ENCODE measurements around the gene BFSP2.
A peak's percentile ranks its signal among the peaks of the same experiment; 100 is the strongest.

Gene BFSP2

DNA sequence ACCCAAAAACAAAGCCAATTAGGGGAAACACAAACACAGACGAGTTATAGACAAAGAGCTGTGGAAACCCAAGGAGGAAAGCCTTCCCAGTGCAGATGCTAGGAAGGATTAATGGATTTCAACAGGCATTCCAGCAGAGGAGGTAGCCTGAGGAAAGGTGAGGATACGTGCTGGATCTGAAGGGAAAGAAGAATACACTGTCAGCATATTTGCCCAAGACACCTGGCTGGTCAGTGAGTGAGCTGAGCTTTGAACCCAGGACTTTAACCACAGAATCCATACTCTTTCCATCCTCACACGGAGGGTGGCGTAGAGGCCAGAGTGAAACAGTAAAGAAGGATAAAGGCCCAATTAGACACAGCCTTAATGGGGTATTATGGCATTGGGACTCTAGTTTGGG, 9.1 kb upstream of the BFSP2 start:
- TF ChIP-seq Cebpa-rat (IDR thresholded peaks at IDR 0.05), result no peak

DNA sequence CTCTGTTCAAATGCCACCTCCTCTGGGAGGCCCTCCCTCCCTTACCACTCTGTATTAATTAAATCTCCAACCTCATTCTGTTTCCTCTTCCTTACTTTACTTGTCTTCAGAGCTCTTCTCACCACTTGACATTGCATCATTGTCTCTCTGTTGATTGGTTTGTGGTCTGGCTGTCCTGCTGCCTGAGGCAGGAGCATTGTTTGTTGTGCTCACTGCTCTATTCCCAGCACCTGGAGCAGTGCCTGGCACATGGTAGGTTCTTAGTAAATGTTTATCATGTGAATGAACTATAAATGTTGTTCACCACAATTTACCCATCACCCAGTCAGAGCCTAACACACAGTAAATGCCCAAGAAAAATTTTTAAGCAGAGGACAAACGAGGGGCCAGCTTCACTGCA, 6.7 kb upstream of the BFSP2 start:
- no peak overlapping the region for H3K27ac ChIP-seq
- H3K4me1 ChIP-seq, result peaks cover 0 to 18% (median 9%) of the 10 kb centered on the region in 10 experiments; a peak in 12 of 20 replicates
- peaks cover 10 to 19% (median 13%) of the 10 kb centered on the region in 11 experiments; a peak in 21 of 22 replicates for H3K9me3 ChIP-seq (replicated peaks in 1 of 11)
- no peak overlapping the region for H3K9ac ChIP-seq
- H3K4me3 ChIP-seq, result no peak overlapping the region
- H3K27me3 ChIP-seq, result no peaks in the 10 kb centered on the region
- H3K4me2 ChIP-seq, result no peak overlapping the region
- H3K36me3 ChIP-seq, result no peaks in the 10 kb centered on the region
- H4K20me1 ChIP-seq, result no peaks in the 10 kb centered on the region
- TF ChIP-seq Cebpa-rat (IDR thresholded peaks at IDR 0.05), result no peak

More for the DNA sequence above, 9.1 kb upstream of the BFSP2 start:
- H3K4me1 ChIP-seq, result peaks cover 0 to 24% (median 16%) of the 10 kb centered on the region in 10 experiments; a peak in 12 of 20 replicates
- peaks cover 10 to 19% (median 13%) of the 10 kb centered on the region in 11 experiments; a peak in 21 of 22 replicates for H3K9me3 ChIP-seq (replicated peaks in 1 of 11)
- no peak overlapping the region for H3K4me2 ChIP-seq
- no peaks in the 10 kb centered on the region for H4K20me1 ChIP-seq
- H3K4me3 ChIP-seq, result no peak overlapping the region
- H3K27me3 ChIP-seq, result no peaks in the 10 kb centered on the region
- no peak overlapping the region for H3K9ac ChIP-seq
- no peaks in the 10 kb centered on the region for H3K36me3 ChIP-seq
- H3K27ac ChIP-seq, result no peak overlapping the region

- no peak overlapping the region for H3K27ac ChIP-seq
- no peak for TF ChIP-seq Cebpa-rat (IDR thresholded peaks at IDR 0.05)
Observed at GRCh38 chr3:133393691-133394474, 6.0 kb upstream of the BFSP2 start.

GRCh38 chr3:133394561-133395311, 5.1 kb upstream of the BFSP2 start:
- Histone ChIP-seq H3K9ac (no peak overlapping the region), H3K27ac (no peak overlapping the region), H3K36me3 (no peaks in the 10 kb centered on the region), H3K9me3 (replicated peaks in 1 of 11) (peaks cover 10 to 19% (median 13%) of the 10 kb centered on the region in 11 experiments; a peak in 21 of 22 replicates), H3K4me1 (peaks cover 0 to 6% (median 0%) of the 10 kb centered on the region in 10 experiments; a peak in 1 of 20 replicates), H3K4me2 (peak overlapping the region in 2 of 11 experiments; percentile 0 to 22; a peak in 1 of 22 replicates), H3K27me3 (no peaks in the 10 kb centered on the region), H4K20me1 (no peaks in the 10 kb centered on the region), H3K4me3 (no peak overlapping the region)
- TF ChIP-seq Cebpa-rat (IDR thresholded peaks at IDR 0.05), result no peak

More at GRCh38 chr3:133393691-133394474, 6.0 kb upstream of the BFSP2 start:
- Histone ChIP-seq H4K20me1 (no peaks in the 10 kb centered on the region), H3K4me2 (no peak overlapping the region), H3K36me3 (no peaks in the 10 kb centered on the region), H3K4me1 (peaks cover 0 to 13% (median 5%) of the 10 kb centered on the region in 10 experiments; a peak in 12 of 20 replicates), H3K9ac (no peak overlapping the region), H3K4me3 (no peak overlapping the region), H3K9me3 (replicated peaks in 1 of 11) (peaks cover 10 to 19% (median 13%) of the 10 kb centered on the region in 11 experiments; a peak in 21 of 22 replicates), H3K27me3 (no peaks in the 10 kb centered on the region)

DNA sequence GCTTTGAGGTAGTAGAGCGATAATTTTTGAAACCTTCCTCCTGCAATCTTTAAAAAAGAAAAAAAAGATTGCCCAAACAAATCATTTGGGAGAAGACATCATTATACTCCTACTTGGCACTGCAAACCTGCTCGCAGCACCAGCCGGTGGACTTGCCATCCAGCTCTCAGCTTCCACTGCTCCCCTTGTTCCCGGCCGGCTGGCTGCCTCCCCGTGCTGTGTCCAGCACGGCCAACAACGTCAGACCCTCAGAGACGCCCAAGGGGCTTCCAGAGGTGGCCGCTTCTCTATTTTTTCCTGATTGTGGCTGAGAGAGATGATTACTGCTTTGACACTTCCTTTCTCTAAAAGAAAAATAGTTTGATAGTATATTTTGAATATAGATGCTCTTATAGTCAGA, 3.0 kb upstream of the BFSP2 start:
- H4K20me1 ChIP-seq, result no peaks in the 10 kb centered on the region
- no peak for TF ChIP-seq Cebpa-rat (IDR thresholded peaks at IDR 0.05)
- H3K9ac ChIP-seq, result no peak overlapping the region
- H3K4me2 ChIP-seq, result no peak overlapping the region
- peaks cover 0 to 6% (median 0%) of the 10 kb centered on the region in 10 experiments; a peak in 1 of 20 replicates for H3K4me1 ChIP-seq
- no peak overlapping the region for H3K4me3 ChIP-seq
- no peak overlapping the region for H3K27ac ChIP-seq
- no peaks in the 10 kb centered on the region for H3K36me3 ChIP-seq
- peaks cover 10 to 19% (median 13%) of the 10 kb centered on the region in 11 experiments; a peak in 21 of 22 replicates for H3K9me3 ChIP-seq (replicated peaks in 1 of 11)
- H3K27me3 ChIP-seq, result no peaks in the 10 kb centered on the region

DNA sequence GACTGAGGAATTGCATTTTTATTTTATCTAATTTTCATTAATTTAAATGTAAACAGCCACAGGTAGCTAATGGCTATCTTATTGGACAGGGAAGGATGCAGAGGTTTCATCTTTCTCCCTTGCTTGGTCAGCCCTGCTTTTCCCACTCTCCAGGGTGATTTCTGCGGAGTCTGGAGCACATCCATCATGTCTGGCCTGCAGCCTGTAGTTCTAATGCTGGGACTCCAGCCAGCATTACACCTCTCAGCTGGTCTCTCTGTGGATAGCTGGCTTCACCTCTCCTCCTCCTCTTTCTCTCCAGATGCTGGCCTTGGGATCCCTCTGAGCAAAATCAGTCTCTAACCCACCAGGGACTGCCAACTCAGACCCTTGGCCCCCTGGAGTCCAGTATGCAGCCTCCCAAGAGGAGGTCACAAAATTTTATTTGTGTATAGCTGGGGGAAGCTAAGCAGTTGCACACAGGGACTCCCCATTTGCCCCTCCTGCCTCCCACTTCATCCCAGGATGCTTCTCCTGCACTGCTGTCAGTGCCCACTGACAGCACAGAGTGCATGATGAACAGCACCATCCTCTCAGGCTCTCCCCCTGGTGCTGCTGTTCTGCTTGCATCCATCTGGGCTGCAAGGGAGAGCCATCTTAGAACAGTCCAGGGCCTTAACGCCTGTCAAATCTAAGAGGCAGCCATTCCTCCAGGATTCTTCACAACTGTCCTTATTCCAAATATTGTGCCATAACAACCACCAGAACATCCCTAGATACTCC, 1.7 kb downstream of the BFSP2 start:
- Histone ChIP-seq H4K20me1 (no peaks in the 10 kb centered on the region), H3K4me2 (no peak overlapping the region), H3K4me1 (no peaks in the 10 kb centered on the region), H3K9me3 (replicated peaks in 1 of 11) (no peaks in the 10 kb centered on the region), H3K27ac (no peak overlapping the region), H3K9ac (no peak overlapping the region), H3K4me3 (no peak overlapping the region), H3K36me3 (no peaks in the 10 kb centered on the region), H3K27me3 (no peaks in the 10 kb centered on the region)
- no peak for TF ChIP-seq Cebpa-rat (IDR thresholded peaks at IDR 0.05)

- Histone ChIP-seq H3K4me2 (no peak overlapping the region), H3K27ac (no peak overlapping the region), H3K4me1 (no peaks in the 10 kb centered on the region), H3K27me3 (no peaks in the 10 kb centered on the region), H3K9me3 (replicated peaks in 1 of 11) (no peaks in the 10 kb centered on the region), H4K20me1 (no peaks in the 10 kb centered on the region), H3K4me3 (no peak overlapping the region), H3K9ac (no peak overlapping the region), H3K36me3 (no peaks in the 10 kb centered on the region)
- no peak for TF ChIP-seq Cebpa-rat (IDR thresholded peaks at IDR 0.05)
Observed at GRCh38 chr3:133404920-133405319, 5.1 kb downstream of the BFSP2 start.

DNA sequence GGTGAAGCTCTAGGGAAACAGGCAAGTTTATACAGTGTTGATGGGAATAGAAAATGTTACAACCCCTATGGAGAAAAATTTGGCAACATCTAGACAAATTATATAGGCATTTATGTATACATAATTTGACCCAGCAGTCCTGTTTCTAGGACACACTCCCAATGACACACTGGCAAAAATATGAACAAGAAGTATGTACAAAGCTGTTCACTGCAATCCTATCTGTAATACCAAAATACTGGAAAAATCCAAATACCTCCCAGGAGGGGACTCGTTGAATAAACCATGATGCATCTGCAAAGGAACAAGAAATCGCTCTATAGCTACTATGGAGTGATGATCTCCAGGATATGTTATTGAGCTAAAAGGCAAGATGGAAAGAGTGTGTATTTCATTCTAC, 8.5 kb downstream of the BFSP2 start:
- H3K36me3 ChIP-seq, result no peaks in the 10 kb centered on the region
- H3K4me2 ChIP-seq, result no peak overlapping the region
- H3K9ac ChIP-seq, result no peak overlapping the region
- H3K4me3 ChIP-seq, result no peak overlapping the region
- H3K27me3 ChIP-seq, result no peaks in the 10 kb centered on the region
- no peaks in the 10 kb centered on the region for H3K4me1 ChIP-seq
- TF ChIP-seq Cebpa-rat (IDR thresholded peaks at IDR 0.05), result no peak
- no peaks in the 10 kb centered on the region for H3K9me3 ChIP-seq (replicated peaks in 1 of 11)
- no peaks in the 10 kb centered on the region for H4K20me1 ChIP-seq
- no peak overlapping the region for H3K27ac ChIP-seq

DNA sequence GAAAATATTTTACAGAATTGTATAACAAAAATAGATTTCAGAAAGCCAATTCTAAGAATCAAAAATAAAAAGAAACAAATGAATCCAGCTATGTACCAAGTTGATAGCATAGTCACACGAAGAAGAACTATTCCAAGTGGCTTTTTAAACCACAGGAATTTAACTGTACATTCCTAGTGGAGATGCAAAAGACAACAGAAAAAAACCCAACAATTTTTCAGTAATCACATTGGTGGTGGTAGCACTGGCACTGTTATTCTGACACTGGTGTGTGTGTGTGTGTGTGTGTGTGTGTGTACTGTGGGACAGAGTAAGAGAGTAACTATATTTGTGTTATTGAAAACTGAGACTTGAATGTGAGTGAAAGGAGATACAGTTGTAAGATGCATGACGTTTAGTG, 9.1 kb downstream of the BFSP2 start:
- no peaks in the 10 kb centered on the region for H3K9me3 ChIP-seq (replicated peaks in 1 of 11)
- no peaks in the 10 kb centered on the region for H3K4me1 ChIP-seq
- no peaks in the 10 kb centered on the region for H3K27me3 ChIP-seq
- no peak overlapping the region for H3K4me3 ChIP-seq
- H4K20me1 ChIP-seq, result no peaks in the 10 kb centered on the region
- H3K36me3 ChIP-seq, result no peaks in the 10 kb centered on the region
- no peak overlapping the region for H3K4me2 ChIP-seq
- no peak overlapping the region for H3K27ac ChIP-seq
- H3K9ac ChIP-seq, result no peak overlapping the region
- no peak for TF ChIP-seq Cebpa-rat (IDR thresholded peaks at IDR 0.05)

Measured in BLaER1 treated with 17β-estradiol and CSF1 and Interleukin-3, amounts not matched to agents 10 nM and 100 nM (cell line).